ENCODE data around the gene RIMBP2. TPM values are rescaled to one million over a fixed set of nuclear protein-coding genes. Genes with fewer than 3 reads are reported as not detected.
"Not testable (repeated sequence)": the region's sequence is repeated elsewhere in the genome, so short reads cannot be mapped to it uniquely, and the experiment has no call there.

Gene RIMBP2
- total and polyA plus RNA-seq, 4 donors, result 0.05 to 2.9 (median 0.95) TPM

DNA sequence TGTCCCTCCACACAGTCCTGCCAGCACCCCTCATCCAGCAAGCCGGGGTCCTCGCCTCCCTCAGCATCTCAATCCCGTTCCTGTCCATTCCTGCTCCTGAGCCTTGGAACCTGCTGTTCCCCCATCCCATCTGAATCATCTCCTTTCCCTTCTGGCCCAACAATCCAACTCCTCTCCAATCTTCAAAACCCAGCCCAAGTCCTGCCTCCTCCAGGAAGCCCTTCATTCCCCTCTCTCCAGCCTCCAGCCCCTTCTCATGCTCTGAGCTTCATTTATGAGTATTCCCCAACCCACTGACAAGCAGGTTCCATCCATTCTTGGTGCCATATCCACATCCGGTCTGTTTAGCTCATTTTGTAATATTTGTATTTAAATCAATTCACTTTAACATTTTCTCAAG lies 128.1 kb downstream of the RIMBP2 start:
- H3K9ac ChIP-seq (ENCODE audit: insufficient read depth in 1 of 2, low read length in 2 of 2), result no peak overlapping the region
- no peaks in the 10 kb centered on the region for H3K36me3 ChIP-seq (ENCODE audit: control insufficient read depth in 4 of 4, insufficient read depth in 4 of 4, low read length in 4 of 4)
- H3K9me3 ChIP-seq (ENCODE audit: control insufficient read depth in 4 of 4, insufficient read depth in 3 of 4, low read length in 3 of 4), result peaks cover 0 to 7% (median 1%) of the 10 kb centered on the region in 4 donors
- no peaks in the 10 kb centered on the region for H3K27me3 ChIP-seq (ENCODE audit: control insufficient read depth in 3 of 3, insufficient read depth in 3 of 3, low read length in 2 of 3)
- ATAC-seq (ENCODE audit: insufficient read depth, low FRiP score) (no peak), DNase-seq (no peak)
- no peak overlapping the region for H3K27ac ChIP-seq (ENCODE audit: low read depth in 1 of 2, low read length in 1 of 2)
- TF ChIP-seq, protein P1, sequence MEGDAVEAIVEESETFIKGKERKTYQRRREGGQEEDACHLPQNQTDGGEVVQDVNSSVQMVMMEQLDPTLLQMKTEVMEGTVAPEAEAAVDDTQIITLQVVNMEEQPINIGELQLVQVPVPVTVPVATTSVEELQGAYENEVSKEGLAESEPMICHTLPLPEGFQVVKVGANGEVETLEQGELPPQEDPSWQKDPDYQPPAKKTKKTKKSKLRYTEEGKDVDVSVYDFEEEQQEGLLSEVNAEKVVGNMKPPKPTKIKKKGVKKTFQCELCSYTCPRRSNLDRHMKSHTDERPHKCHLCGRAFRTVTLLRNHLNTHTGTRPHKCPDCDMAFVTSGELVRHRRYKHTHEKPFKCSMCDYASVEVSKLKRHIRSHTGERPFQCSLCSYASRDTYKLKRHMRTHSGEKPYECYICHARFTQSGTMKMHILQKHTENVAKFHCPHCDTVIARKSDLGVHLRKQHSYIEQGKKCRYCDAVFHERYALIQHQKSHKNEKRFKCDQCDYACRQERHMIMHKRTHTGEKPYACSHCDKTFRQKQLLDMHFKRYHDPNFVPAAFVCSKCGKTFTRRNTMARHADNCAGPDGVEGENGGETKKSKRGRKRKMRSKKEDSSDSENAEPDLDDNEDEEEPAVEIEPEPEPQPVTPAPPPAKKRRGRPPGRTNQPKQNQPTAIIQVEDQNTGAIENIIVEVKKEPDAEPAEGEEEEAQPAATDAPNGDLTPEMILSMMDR (IDR thresholded peaks at IDR 0.05; ENCODE audit: control extremely low read depth, extremely low read depth), result no peak
- WGBS, 2 donors, result 88 to 97% methylated on average over 4 of the region's 4 CpGs
- H3K4me3 ChIP-seq, result no peak overlapping the region
- H3K4me1 ChIP-seq (ENCODE audit: control insufficient read depth in 5 of 5, insufficient read depth in 5 of 5, low read length in 5 of 5), result no peaks in the 10 kb centered on the region

DNA sequence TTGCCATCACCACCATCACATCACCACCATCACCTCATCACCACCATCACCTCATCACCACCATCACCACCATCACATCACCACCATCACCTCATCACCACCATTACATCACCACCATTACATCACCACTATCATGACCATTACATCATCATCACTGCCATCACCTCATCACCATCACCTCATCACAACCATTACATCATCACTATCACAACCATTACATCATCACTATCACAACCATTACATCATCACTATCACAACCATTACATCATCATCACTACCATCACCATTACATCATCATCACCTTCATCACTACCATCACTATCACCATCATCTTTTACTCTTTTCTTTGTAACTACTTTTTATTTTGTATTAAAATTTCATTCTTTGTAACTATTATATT lies 131.6 kb downstream of the RIMBP2 start:
- not testable (repeated sequence) for H3K27ac ChIP-seq (ENCODE audit: low read depth in 1 of 2, low read length in 1 of 2); H3K36me3 ChIP-seq (ENCODE audit: control insufficient read depth in 4 of 4, insufficient read depth in 4 of 4, low read length in 4 of 4); DNase-seq; H3K9me3 ChIP-seq (ENCODE audit: control insufficient read depth in 4 of 4, insufficient read depth in 3 of 4, low read length in 3 of 4); H3K9ac ChIP-seq (ENCODE audit: insufficient read depth in 1 of 2, low read length in 2 of 2); H3K27me3 ChIP-seq (ENCODE audit: control insufficient read depth in 3 of 3, insufficient read depth in 3 of 3, low read length in 2 of 3); H3K4me1 ChIP-seq (ENCODE audit: control insufficient read depth in 5 of 5, insufficient read depth in 5 of 5, low read length in 5 of 5); H3K4me3 ChIP-seq; ATAC-seq (ENCODE audit: insufficient read depth, low FRiP score)

DNA sequence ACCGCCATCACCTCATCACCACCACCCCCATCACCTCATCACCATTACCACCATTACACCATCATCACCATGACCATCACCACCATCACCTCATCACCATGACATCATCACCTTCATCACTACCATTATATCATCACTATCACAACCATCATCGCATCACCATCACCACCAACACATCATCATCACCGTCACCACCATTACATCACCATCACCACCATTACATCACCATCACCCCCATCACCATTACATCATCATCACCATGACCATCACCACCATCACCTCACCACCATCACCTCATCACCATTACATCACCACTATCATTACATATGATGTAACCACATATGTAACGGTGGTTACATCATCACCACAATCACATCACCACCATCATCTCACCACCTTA lies 132.3 kb downstream of the RIMBP2 start:
- Histone ChIP-seq H3K4me3 (no peak overlapping the region), H3K36me3 (ENCODE audit: control insufficient read depth in 4 of 4, insufficient read depth in 4 of 4, low read length in 4 of 4) (no peaks in the 10 kb centered on the region), H3K9ac (ENCODE audit: insufficient read depth in 1 of 2, low read length in 2 of 2) (no peak overlapping the region), H3K27me3 (ENCODE audit: control insufficient read depth in 3 of 3, insufficient read depth in 3 of 3, low read length in 2 of 3) (no peaks in the 10 kb centered on the region), H3K9me3 (ENCODE audit: control insufficient read depth in 4 of 4, insufficient read depth in 3 of 4, low read length in 3 of 4) (peaks cover 0 to 7% (median 1%) of the 10 kb centered on the region in 4 donors), H3K4me1 (ENCODE audit: control insufficient read depth in 5 of 5, insufficient read depth in 5 of 5, low read length in 5 of 5) (no peaks in the 10 kb centered on the region), H3K27ac (ENCODE audit: low read depth in 1 of 2, low read length in 1 of 2) (no peak overlapping the region)
- WGBS, 2 donors, result 90 to 94% methylated on average over 3 to 4 of the region's 4 CpGs
- TF ChIP-seq, protein P1 (IDR thresholded peaks at IDR 0.05; ENCODE audit: control extremely low read depth, extremely low read depth), result no peak
- ATAC-seq (ENCODE audit: insufficient read depth, low FRiP score) (no peak), DNase-seq (no peak)

DNA sequence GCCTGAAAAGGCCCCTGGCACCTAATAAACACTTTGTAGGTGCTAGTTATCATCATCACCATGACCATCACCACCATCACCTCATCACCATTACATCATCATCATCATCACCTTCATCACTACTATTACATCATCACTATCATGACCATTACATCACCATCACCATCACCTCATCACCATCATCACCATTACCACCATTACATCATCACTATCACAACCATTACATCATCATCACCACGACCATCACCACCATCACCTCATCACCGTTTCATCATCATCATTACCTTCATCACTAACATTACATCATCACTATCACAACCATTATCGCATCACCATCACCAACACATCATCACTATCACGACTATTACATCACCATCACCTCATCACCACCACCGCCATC lies 132.8 kb downstream of the RIMBP2 start:
- H3K27ac ChIP-seq (ENCODE audit: low read depth in 1 of 2, low read length in 1 of 2), result no peak overlapping the region
- no peaks in the 10 kb centered on the region for H3K27me3 ChIP-seq (ENCODE audit: control insufficient read depth in 3 of 3, insufficient read depth in 3 of 3, low read length in 2 of 3)
- H3K9me3 ChIP-seq (ENCODE audit: control insufficient read depth in 4 of 4, insufficient read depth in 3 of 4, low read length in 3 of 4), result peaks cover 0 to 7% (median 1%) of the 10 kb centered on the region in 4 donors
- H3K36me3 ChIP-seq (ENCODE audit: control insufficient read depth in 4 of 4, insufficient read depth in 4 of 4, low read length in 4 of 4), result no peaks in the 10 kb centered on the region
- TF ChIP-seq, protein P1 (IDR thresholded peaks at IDR 0.05; ENCODE audit: control extremely low read depth, extremely low read depth), result no peak
- DNase-seq, result no peak
- no peak for ATAC-seq (ENCODE audit: insufficient read depth, low FRiP score)
- H3K4me1 ChIP-seq (ENCODE audit: control insufficient read depth in 5 of 5, insufficient read depth in 5 of 5, low read length in 5 of 5), result no peaks in the 10 kb centered on the region
- WGBS, 2 donors, result 79 to 80% methylated on average over 5 of the region's 5 CpGs
- H3K4me3 ChIP-seq, result no peak overlapping the region
- H3K9ac ChIP-seq (ENCODE audit: insufficient read depth in 1 of 2, low read length in 2 of 2), result no peak overlapping the region

Measured in lung (tissue), 12 donors.